HCT116 (cell line): ENCODE data around the gene SKAP1. TPM values are rescaled to one million over a fixed set of nuclear protein-coding genes. Genes with fewer than 3 reads are reported as not detected.

Source experiments
- ATAC-seq: fragments of 200-7000 bp; cut with Tn5 transposase; 2 replicates; pipeline ENCODE4 v1.9.1; 2020; ENCODE audit warnings: mild to moderate bottlenecking, moderate library complexity
- BruUV-seq: library from RNA; stranded (reverse); fragments of 400-500 nt; replicated peaks from 2 replicates; lab custom pipeline; 2021; lab: Mats Ljungman, UMichigan
- CTCF ChIA-PET: fragments of 300-600 bp; sonication (Branson Sonifier 250); formaldehyde crosslinking; loops from one replicate; lab custom pipeline; 2021; ENCODE audit warnings: antibody characterized with exemption; lab: Charles Lee
- POLR2A ChIA-PET: fragments of 300-600, 350-600 bp; sonication (Branson Sonifier 250); formaldehyde crosslinking; loops from one replicate; lab custom pipeline; 2021; ENCODE audit warnings: antibody characterized with exemption; lab: Charles Lee
- RAD21 ChIA-PET, 2 experiments: fragments of 300-600 bp; sonication (Branson Sonifier 250); formaldehyde crosslinking; loops; one replicate each; lab custom pipeline; 2023; ENCODE audit warnings: low total read pairs in 2 of 2; ENCODE audit not compliant: uncharacterized antibody in 2 of 2, unreplicated experiment in 2 of 2, low non-redundant PET in 1 of 2; lab: Charles Lee
- DNase-seq: peaks from one replicate; pipeline ENCODE4 v3.0.0-alpha.2; 2010; ENCODE audit warnings: low read depth, low spot score
- H2AFZ ChIP-seq: fragments of 200-600 bp; shearing (Covaris generic), sonication (generic); 2 replicates; pipeline ENCODE4 v1.6.1; 2017; ENCODE audit warnings: low read depth, mixed run types, mixed read lengths, antibody characterized with exemption, low read length; ENCODE audit not compliant: poor library complexity, severe bottlenecking
- H3K27ac ChIP-seq: 2 replicates; pipeline ENCODE4 v1.5.1; 2012; ENCODE audit warnings: low read depth, low read length
- H3K27me3 ChIP-seq: fragments of 200-600 bp; sonication (generic); 2 replicates; pipeline ENCODE4 v1.6.1; 2016; ENCODE audit warnings: mixed run types, low read length, mixed read lengths; ENCODE audit not compliant: insufficient read depth
- H3K36me3 ChIP-seq, 2 experiments: fragments of 200-500 bp in 1 of 2; fragments of 200-600 bp in 1 of 2; sonication (Bioruptor generic) in 1 of 2; sonication (generic) in 1 of 2; 2 replicates each; pipeline versions ENCODE4 v1.5.1 to v1.6.1; 2014 to 2016; ENCODE audit warnings: low read length in 2 of 2, inconsistent platforms in 1 of 2, mixed read lengths in 1 of 2, mixed run types in 1 of 2; ENCODE audit not compliant: insufficient read depth in 2 of 2, control insufficient read depth in 1 of 2
- H3K4me1 ChIP-seq, 2 experiments: fragments of 200-600 bp in 1 of 2; sonication (generic) in 1 of 2; 2 replicates each; pipeline versions ENCODE4 v1.5.1 to v1.6.1; 2012 to 2017; ENCODE audit warnings: low read length in 2 of 2, inconsistent platforms in 1 of 2, mild to moderate bottlenecking in 1 of 2, mixed read lengths in 1 of 2, mixed run types in 1 of 2, moderate library complexity in 1 of 2; ENCODE audit not compliant: insufficient read depth in 2 of 2, control insufficient read depth in 1 of 2
- H3K4me2 ChIP-seq: fragments of 200-600 bp; sonication (generic); 2 replicates; pipeline ENCODE4 v1.6.1; 2017; ENCODE audit warnings: mixed run types, low read length, mixed read lengths
- H3K4me3 ChIP-seq, 2 experiments: fragments of 200-600 bp in 1 of 2; sonication (generic) in 1 of 2; replicated peaks in 1 of 2; 2 replicates each; pipeline ENCODE4 v1.5.1; 2011 to 2016; ENCODE audit warnings: low read length in 2 of 2, control low read depth in 1 of 2, low read depth in 1 of 2, mild to moderate bottlenecking in 1 of 2, mixed read lengths in 1 of 2, mixed run types in 1 of 2
- H3K79me2 ChIP-seq: fragments of 200-600 bp; sonication (generic); 2 replicates; pipeline ENCODE4 v1.6.1; 2017; ENCODE audit warnings: mild to moderate bottlenecking, mixed run types, low read length, moderate library complexity, mixed read lengths; ENCODE audit not compliant: insufficient read depth
- H3K9ac ChIP-seq: fragments of 200-600 bp; sonication (generic); 2 replicates; pipeline ENCODE4 v1.6.1; 2016; ENCODE audit warnings: low read length, mixed read lengths
- H3K9me2 ChIP-seq: fragments of 200-600 bp; sonication (generic), shearing (Covaris generic); 2 replicates; pipeline ENCODE4 v1.6.1; 2017; ENCODE audit warnings: mixed run types, mild to moderate bottlenecking, moderate library complexity; ENCODE audit not compliant: insufficient read depth
- H3K9me3 ChIP-seq, 2 experiments: fragments of 200-500 bp in 1 of 2; fragments of 200-600 bp in 1 of 2; sonication (Bioruptor generic) in 1 of 2; sonication (generic) in 1 of 2; 2 replicates each; pipeline ENCODE4 v1.6.1; 2014 to 2017; ENCODE audit warnings: low read length in 2 of 2, mixed read lengths in 2 of 2, inconsistent platforms in 1 of 2, low read depth in 1 of 2, mild to moderate bottlenecking in 1 of 2, mixed run types in 1 of 2, moderate library complexity in 1 of 2; ENCODE audit not compliant: control insufficient read depth in 1 of 2, insufficient read depth in 1 of 2
- H4K20me1 ChIP-seq: fragments of 200-600 bp; sonication (generic), shearing (Covaris generic); 2 replicates; pipeline ENCODE4 v1.6.1; 2017; ENCODE audit warnings: mixed run types, mild to moderate bottlenecking, moderate library complexity; ENCODE audit not compliant: insufficient read depth
- ATF3 ChIP-seq: IDR thresholded peaks from 2 replicates; pipeline ENCODE4 v1.6.1; 2012
- CEBPB ChIP-seq: IDR thresholded peaks from 2 replicates; pipeline ENCODE4 v1.6.1; 2012; ENCODE audit warnings: low read depth
- CTCF ChIP-seq, 3 experiments: fragments of 200-600 bp in 1 of 3; sonication (generic) in 1 of 3; IDR thresholded peaks in 2 of 3; conservative IDR thresholded peaks in 1 of 3; 2 replicates each; pipeline ENCODE4 v1.5.1; 2012 to 2017; ENCODE audit warnings: low read depth in 2 of 3, low read length in 2 of 3, antibody characterized with exemption in 1 of 3, borderline replicate concordance in 1 of 3, control low read depth in 1 of 3, mild to moderate bottlenecking in 1 of 3, mixed read lengths in 1 of 3, mixed run types in 1 of 3, moderate library complexity in 1 of 3; ENCODE audit not compliant: insufficient read depth in 1 of 3
- EGR1 ChIP-seq: IDR thresholded peaks from 2 replicates; pipeline ENCODE4 v1.6.1; 2012; ENCODE audit warnings: low read depth
- ELF1 ChIP-seq: IDR thresholded peaks from 2 replicates; pipeline ENCODE4 v1.6.1; 2012; ENCODE audit warnings: low read depth, borderline replicate concordance
- JUND ChIP-seq: IDR thresholded peaks from 2 replicates; pipeline ENCODE4 v1.6.1; 2012
- MAX ChIP-seq: IDR thresholded peaks from 2 replicates; pipeline ENCODE4 v1.6.1; 2012
- POLR2AphosphoS5 ChIP-seq: IDR thresholded peaks from 2 replicates; pipeline ENCODE4 v1.6.1; 2011; ENCODE audit warnings: mild to moderate bottlenecking, low read depth, low read length, moderate library complexity
- SIN3A ChIP-seq: IDR thresholded peaks from 2 replicates; pipeline ENCODE4 v1.6.1; 2012; ENCODE audit warnings: low read depth
- SP1 ChIP-seq: IDR thresholded peaks from 2 replicates; pipeline ENCODE4 v1.6.1; 2012; ENCODE audit warnings: low read depth
- SRF ChIP-seq: IDR thresholded peaks from 2 replicates; pipeline ENCODE4 v1.6.1; 2012; ENCODE audit warnings: low read depth
- YY1 ChIP-seq: IDR thresholded peaks from 2 replicates; pipeline ENCODE4 v1.6.1; 2011; ENCODE audit warnings: low read length, low read depth, moderate library complexity, mild to moderate bottlenecking; ENCODE audit not compliant: insufficient replicate concordance; ENCODE audit errors: extremely low read depth
- intact Hi-C: fragments of 100-400 bp; cut with micrococcal nuclease; formaldehyde crosslinking; loops from 2 replicates; pipeline ENCODE4 v1.10.0; 2022
- total RNA-seq: library from RNA; stranded (reverse); gene quantifications from one replicate; pipeline ENCODE4 v1.2.1, GENCODE V29; 2021; ENCODE audit not compliant: unreplicated experiment

Gene SKAP1
- total RNA-seq, 1 experiment from 2014 or later: 12.4 TPM

GRCh38 chr17:48149787-48150463 lies 280.1 kb downstream of the SKAP1 start:
- H3K9me3 ChIP-seq: no peaks in the 10 kb centered on the region
- no peak overlapping the region for H3K4me3 ChIP-seq
- POLR2A ChIA-PET: no interaction called here
- no peaks in the 10 kb centered on the region for H4K20me1 ChIP-seq
- no peak overlapping the region for H2AFZ ChIP-seq
- H3K27me3 ChIP-seq: peaks cover 25% of the 10 kb centered on the region; the same call in 1 of the 2 replicates
- no peaks in the 10 kb centered on the region for H3K9me2 ChIP-seq
- H3K27ac ChIP-seq: no peak overlapping the region
- no TSS peak for BruUV-seq
- no peak for DNase-seq
- H3K4me2 ChIP-seq: no peak overlapping the region
- no peak overlapping the region for H3K9ac ChIP-seq
- H3K79me2 ChIP-seq: no peaks in the 10 kb centered on the region
- H3K36me3 ChIP-seq: no peaks in the 10 kb centered on the region
- CTCF ChIA-PET: interaction anchor here (1.3 to 1.7 kb wide), 4 partner anchors 15 to 463 kb away, joined by 3 to 6 read pairs (median 3); no protein-coding TSS in a partner anchor
- peaks cover 3 to 6% of the 10 kb centered on the region in 2 experiments; a peak in 3 of 4 replicates for H3K4me1 ChIP-seq
- RAD21 ChIA-PET: no interaction called here
- intact Hi-C loops: loop anchor here (10.0 kb wide), 2 partner anchors 645 to 725 kb away; no protein-coding TSS in a partner anchor
- TF ChIP-seq POLR2AphosphoS5 (no peak), CTCF (IDR thresholded peaks at IDR 0.05 in 2 of 3, conservative IDR thresholded peaks at IDR 0.05 in 1 of 3; ENCODE audit: borderline replicate concordance in 1 of 3, insufficient read depth in 1 of 3, low read depth in 2 of 3, low read length in 2 of 3) (no peak), SP1 (no peak), MAX (no peak), SRF (no peak), YY1 (no peak), ATF3 (no peak), ELF1 (no peak), JUND (no peak), SIN3A (no peak), CEBPB (no peak), EGR1 (no peak)
- ATAC-seq: no peak
